MM.1S (cell line): ENCODE measurements around the gene PPA2.

ENCODE experiments used
- CTCF ChIP-seq: fragments of 300-600 bp; sonication (generic); IDR thresholded peaks from 2 replicates; pipeline ENCODE4 v1.5.1; 2016; ENCODE audit warnings: antibody characterized with exemption, low read length, mixed read lengths
- EZH2phosphoT487 ChIP-seq: fragments of 300-600 bp; sonication (generic); IDR thresholded peaks from 2 replicates; pipeline ENCODE4 v1.6.1; 2018; ENCODE audit warnings: antibody characterized with exemption, low read length

- no peak for TF ChIP-seq CTCF
- no peak for TF ChIP-seq EZH2phosphoT487
Observed at GRCh38 chr4:105458001-105458400, 15.9 kb downstream of the PPA2 start.
